HFFc6 (cell line): ENCODE measurements around the gene AFF2. TPM values are rescaled to one million over a fixed set of nuclear protein-coding genes. Genes with fewer than 3 reads are reported as not detected.
A peak's percentile ranks its signal among the peaks of the same experiment; 100 is the strongest.

Source experiments
- DNase-seq: peaks from one replicate; pipeline ENCODE4 v3.0.0-alpha.2; 2018
- H3K27ac Mint-ChIP-seq: 2 replicates; pipeline ENCODE4 v1.8.0; 2020; ENCODE audit warnings: mild to moderate bottlenecking, mixed read lengths
- H3K27me3 Mint-ChIP-seq: 2 replicates; pipeline ENCODE4 v1.8.0; 2021; ENCODE audit warnings: mild to moderate bottlenecking, moderate library complexity, mixed read lengths; ENCODE audit not compliant: insufficient read depth
- H3K36me3 Mint-ChIP-seq: 2 replicates; pipeline ENCODE4 v1.8.0; 2021; ENCODE audit warnings: low read depth, mixed read lengths
- H3K4me1 Mint-ChIP-seq: 2 replicates; pipeline ENCODE4 v1.8.0; 2020; ENCODE audit warnings: low read depth, mixed read lengths
- H3K4me3 Mint-ChIP-seq: 2 replicates; pipeline ENCODE4 v1.8.0; 2020; ENCODE audit warnings: mild to moderate bottlenecking, moderate library complexity, mixed read lengths
- H3K9me3 Mint-ChIP-seq: 2 replicates; pipeline ENCODE4 v1.8.0; 2020; ENCODE audit warnings: mild to moderate bottlenecking, mixed read lengths
- total RNA-seq, 6 experiments: library from RNA; stranded (reverse); fragmentation: NEBNext Ultra II Directional; extraction: Animal tissue kit (Norgen Biotek cat#: 25700); gene quantifications; 2 replicates in 1 of 6; 3 replicates in 5 of 6; pipeline ENCODE4 v1.2.3, GENCODE V29; 2021
- TF ChIP-seq, protein P1 (sequence below): fragments of 200-600 bp; sonication (generic); IDR thresholded peaks from 2 replicates; pipeline ENCODE4 v1.5.0; 2021; ENCODE audit warnings: antibody characterized with exemption, mild to moderate bottlenecking

The AFF2 gene
- total RNA-seq, 6 experiments from 2014 or later, result not detected

DNA sequence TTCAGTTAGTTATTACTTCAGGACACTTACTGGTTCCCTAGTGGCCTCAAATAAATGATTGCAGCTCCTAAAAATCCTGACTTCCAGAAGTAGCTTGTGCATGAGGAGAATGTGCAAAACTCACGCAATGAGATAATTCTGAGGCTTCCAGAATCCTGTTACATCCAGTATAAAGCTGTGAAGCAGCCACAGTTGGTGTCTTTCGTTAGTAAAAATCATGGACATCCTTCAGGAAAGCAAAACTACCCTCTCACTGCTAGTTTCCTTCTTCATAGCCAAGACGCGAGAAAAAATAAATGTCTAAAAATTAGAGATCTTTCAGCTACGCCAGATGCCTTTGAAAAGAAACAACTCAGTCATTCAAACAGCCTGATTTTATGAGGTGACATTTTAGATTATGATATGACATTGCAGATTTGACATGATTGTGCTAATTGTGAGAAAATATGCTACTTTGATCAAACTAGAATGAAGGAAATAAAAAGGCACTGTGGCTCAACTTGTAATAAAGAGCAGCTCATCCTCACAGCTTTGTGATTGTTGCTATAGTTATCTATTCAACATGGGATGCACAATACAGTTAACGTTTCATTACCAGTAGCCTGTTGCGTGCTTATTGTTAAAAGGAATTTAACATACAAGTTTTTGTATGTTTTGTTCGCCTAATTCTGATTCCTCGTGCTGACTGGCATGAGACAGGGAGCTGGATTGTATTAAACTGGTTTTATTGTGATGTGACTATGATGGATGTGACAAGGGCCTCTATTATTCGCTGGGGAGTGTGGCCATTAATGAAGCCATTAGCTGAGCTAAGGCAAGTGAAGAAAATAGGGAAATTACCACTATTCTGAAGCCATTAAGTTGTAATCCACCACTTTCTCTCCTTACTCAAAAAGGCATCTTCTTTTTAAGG, 40.5 kb downstream of the AFF2 start:
- H3K27ac Mint-ChIP-seq, result no peak overlapping the region
- no peak for DNase-seq
- no peaks in the 10 kb centered on the region; the same call in 1 of the 2 replicates for H3K9me3 Mint-ChIP-seq
- H3K27me3 Mint-ChIP-seq, result no peaks in the 10 kb centered on the region
- H3K36me3 Mint-ChIP-seq, result no peaks in the 10 kb centered on the region
- no peaks in the 10 kb centered on the region for H3K4me1 Mint-ChIP-seq
- TF ChIP-seq, protein P1, sequence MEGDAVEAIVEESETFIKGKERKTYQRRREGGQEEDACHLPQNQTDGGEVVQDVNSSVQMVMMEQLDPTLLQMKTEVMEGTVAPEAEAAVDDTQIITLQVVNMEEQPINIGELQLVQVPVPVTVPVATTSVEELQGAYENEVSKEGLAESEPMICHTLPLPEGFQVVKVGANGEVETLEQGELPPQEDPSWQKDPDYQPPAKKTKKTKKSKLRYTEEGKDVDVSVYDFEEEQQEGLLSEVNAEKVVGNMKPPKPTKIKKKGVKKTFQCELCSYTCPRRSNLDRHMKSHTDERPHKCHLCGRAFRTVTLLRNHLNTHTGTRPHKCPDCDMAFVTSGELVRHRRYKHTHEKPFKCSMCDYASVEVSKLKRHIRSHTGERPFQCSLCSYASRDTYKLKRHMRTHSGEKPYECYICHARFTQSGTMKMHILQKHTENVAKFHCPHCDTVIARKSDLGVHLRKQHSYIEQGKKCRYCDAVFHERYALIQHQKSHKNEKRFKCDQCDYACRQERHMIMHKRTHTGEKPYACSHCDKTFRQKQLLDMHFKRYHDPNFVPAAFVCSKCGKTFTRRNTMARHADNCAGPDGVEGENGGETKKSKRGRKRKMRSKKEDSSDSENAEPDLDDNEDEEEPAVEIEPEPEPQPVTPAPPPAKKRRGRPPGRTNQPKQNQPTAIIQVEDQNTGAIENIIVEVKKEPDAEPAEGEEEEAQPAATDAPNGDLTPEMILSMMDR, result no peak
- H3K4me3 Mint-ChIP-seq, result no peak overlapping the region

GRCh38 chrX:148541584-148541940, 41.1 kb downstream of the AFF2 start:
- TF ChIP-seq, protein P1, result no peak
- no peak for DNase-seq
- no peak overlapping the region for H3K27ac Mint-ChIP-seq
- H3K36me3 Mint-ChIP-seq, result no peaks in the 10 kb centered on the region
- H3K4me1 Mint-ChIP-seq, result no peaks in the 10 kb centered on the region
- peaks cover 2% of the 10 kb centered on the region; the same call in 1 of the 2 replicates for H3K27me3 Mint-ChIP-seq
- no peaks in the 10 kb centered on the region; the same call in none of the 2 replicates for H3K9me3 Mint-ChIP-seq
- H3K4me3 Mint-ChIP-seq, result no peak overlapping the region

DNA sequence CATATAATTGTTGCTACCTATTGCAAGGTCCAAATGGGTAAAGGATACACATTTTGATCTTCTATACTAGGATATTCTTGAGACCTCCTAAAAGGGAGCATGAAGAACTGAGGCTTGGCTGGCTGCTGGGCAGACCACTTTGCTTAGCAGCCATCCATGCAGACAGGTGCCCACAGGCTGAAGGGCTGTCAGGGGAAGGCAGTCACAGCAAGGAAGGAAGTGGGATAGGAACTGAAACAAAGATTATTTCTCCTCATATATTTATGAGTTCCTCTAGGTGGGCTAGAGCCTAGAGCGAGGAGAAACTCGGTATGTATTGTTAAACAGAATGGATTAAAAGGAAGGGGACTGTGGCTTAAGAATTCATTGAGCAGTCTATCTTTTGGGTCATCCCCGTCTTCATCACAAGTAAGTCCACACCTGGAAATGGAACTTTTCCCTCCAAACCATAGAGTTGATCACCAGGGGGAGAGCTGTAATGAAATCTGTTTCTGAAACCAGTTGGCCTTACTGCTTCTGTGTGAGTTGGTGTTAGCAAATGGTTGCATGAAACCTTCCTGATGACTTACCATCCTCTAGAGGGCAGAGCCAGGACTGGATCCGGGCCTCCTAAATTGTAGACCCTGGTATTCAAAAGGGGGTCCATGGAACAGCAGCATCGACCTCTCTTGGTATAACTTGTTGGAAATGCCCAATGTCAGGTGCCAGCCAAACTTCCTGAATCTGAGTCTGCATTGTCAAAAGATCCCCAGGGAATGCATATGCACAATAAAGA, 42.3 kb downstream of the AFF2 start:
- TF ChIP-seq, protein P1, result no peak
- DNase-seq, result no peak
- Mint-ChIP-seq H3K27ac (no peak overlapping the region), H3K9me3 (no peaks in the 10 kb centered on the region; the same call in 1 of the 2 replicates), H3K4me3 (no peak overlapping the region), H3K36me3 (no peaks in the 10 kb centered on the region), H3K4me1 (no peaks in the 10 kb centered on the region), H3K27me3 (peaks cover 2% of the 10 kb centered on the region; the same call in 1 of the 2 replicates)

DNA sequence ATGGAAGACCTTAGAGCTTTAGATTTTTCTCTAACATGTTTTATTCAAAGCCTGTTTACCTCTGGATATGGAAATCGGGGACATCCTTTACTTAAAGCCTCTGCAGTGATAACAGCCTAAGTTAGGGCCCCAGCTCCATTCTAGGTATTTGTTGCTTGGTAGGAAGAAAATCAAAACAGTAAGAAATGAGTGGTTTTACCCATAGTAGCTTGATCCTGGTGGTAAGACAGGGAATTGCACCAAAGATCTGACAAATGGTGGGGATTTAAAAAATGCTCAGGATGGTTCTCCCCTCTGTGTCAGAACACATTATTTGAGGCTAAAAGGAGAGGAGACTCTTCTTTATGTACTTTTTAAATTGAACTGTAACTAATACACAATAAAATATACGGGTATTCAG, 52.4 kb downstream of the AFF2 start:
- TF ChIP-seq, protein P1, result peak; percentile 25
- H3K4me3 Mint-ChIP-seq, result no peak overlapping the region
- H3K36me3 Mint-ChIP-seq, result no peaks in the 10 kb centered on the region
- H3K27me3 Mint-ChIP-seq, result no peaks in the 10 kb centered on the region
- DNase-seq, result no peak
- H3K4me1 Mint-ChIP-seq, result no peaks in the 10 kb centered on the region
- no peaks in the 10 kb centered on the region; the same call in 1 of the 2 replicates for H3K9me3 Mint-ChIP-seq
- no peak overlapping the region for H3K27ac Mint-ChIP-seq

- Mint-ChIP-seq H3K27me3 (no peaks in the 10 kb centered on the region), H3K27ac (no peak overlapping the region), H3K4me1 (no peaks in the 10 kb centered on the region), H3K4me3 (no peak overlapping the region), H3K9me3 (peaks cover under 1% of the 10 kb centered on the region; the same call in 1 of the 2 replicates), H3K36me3 (no peaks in the 10 kb centered on the region)
- DNase-seq, result no peak
- TF ChIP-seq, protein P1, result no peak
Observed at GRCh38 chrX:148555101-148555500, 54.7 kb downstream of the AFF2 start.
